T-helper 1 cell treated with Interleukin-12 subunit alpha and Interleukin-12 subunit beta and Interleukin-4 antibody, amounts not matched to agents 30 μg/mL and 1 μg/mL, for 36 hours (primary cell): Measurements from ENCODE around the gene PRSS33.

Experiments used
- H3K27ac Mint-ChIP-seq: one replicate; pipeline ENCODE4 v1.8.0; 2021; ENCODE audit warnings: mild to moderate bottlenecking, mixed read lengths
- H3K27me3 Mint-ChIP-seq: one replicate; pipeline ENCODE4 v1.8.0; 2021; ENCODE audit warnings: low read depth, mixed read lengths
- H3K36me3 Mint-ChIP-seq: one replicate; pipeline ENCODE4 v1.8.0; 2021; ENCODE audit warnings: low read depth, mixed read lengths
- H3K4me1 Mint-ChIP-seq: one replicate; pipeline ENCODE4 v1.8.0; 2021; ENCODE audit warnings: low read depth, mixed read lengths
- H3K4me3 Mint-ChIP-seq: one replicate; pipeline ENCODE4 v1.8.0; 2021; ENCODE audit warnings: mild to moderate bottlenecking, moderate library complexity, mixed read lengths
- H3K9me3 Mint-ChIP-seq: one replicate; pipeline ENCODE4 v1.8.0; 2021; ENCODE audit warnings: mixed read lengths

PRSS33 gene

DNA sequence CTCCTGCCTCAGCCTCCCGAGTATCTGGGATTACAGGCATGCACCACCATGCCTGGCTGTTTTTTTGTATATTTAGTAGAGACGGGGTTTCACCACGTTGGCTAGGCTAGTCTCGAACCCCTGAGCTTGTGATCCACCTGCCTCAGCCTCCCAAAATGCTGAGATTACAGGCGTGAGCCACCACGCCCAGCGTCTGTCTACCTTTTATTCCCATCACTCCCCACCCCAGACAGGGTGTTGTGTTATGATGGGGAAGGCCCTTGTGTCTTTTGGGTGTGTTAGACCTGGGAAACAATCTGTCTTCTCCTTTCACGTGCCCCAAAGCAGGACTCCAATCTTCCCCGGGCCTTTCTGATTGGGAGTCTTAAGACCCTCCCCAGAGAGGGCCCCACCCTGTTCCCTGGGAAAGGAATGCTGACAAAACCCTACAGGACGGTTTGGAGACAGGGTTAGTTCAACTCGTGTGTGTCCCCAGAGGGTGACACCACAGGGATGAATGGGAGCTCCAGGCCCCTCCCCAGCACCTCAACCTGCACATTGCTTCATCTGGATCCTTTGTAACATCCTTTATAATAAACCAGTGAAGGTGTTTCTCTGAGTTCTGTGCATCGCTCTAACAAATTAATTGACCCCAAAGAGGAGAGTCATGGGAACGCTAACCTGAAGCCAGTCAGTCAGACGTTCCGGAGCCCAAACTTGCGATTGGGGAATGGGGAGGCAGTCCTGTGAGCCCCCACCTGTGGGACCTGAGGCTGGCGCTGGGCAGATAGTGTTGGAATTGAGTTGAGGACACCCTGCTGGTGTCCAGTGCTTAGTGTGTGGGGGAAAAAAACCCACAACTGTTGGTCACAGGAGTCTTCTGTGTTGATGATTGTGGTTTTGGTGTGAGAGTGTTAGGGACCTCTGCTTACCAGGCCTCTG, 7.1 kb downstream of the PRSS33 start:
- Mint-ChIP-seq H3K36me3 (no peaks in the 10 kb centered on the region), H3K27me3 (peaks cover 4% of the 10 kb centered on the region), H3K4me3 (peak overlapping the region; percentile 31), H3K9me3 (no peaks in the 10 kb centered on the region), H3K4me1 (peaks cover 19% of the 10 kb centered on the region), H3K27ac (peak overlapping the region; percentile 26)

GRCh38 chr16:2779151-2779920, 8.0 kb downstream of the PRSS33 start:
- Mint-ChIP-seq H3K9me3 (no peaks in the 10 kb centered on the region), H3K27me3 (no peaks in the 10 kb centered on the region), H3K36me3 (peaks cover 6% of the 10 kb centered on the region), H3K27ac (no peak overlapping the region), H3K4me1 (peaks cover 16% of the 10 kb centered on the region), H3K4me3 (peak overlapping the region; percentile 31)

GRCh38 chr16:2778630-2778958, 8.8 kb downstream of the PRSS33 start:
- H3K4me3 Mint-ChIP-seq, result peak overlapping the region; percentile 91
- H3K4me1 Mint-ChIP-seq, result peaks cover 16% of the 10 kb centered on the region
- no peaks in the 10 kb centered on the region for H3K9me3 Mint-ChIP-seq
- H3K27ac Mint-ChIP-seq, result peak overlapping the region; percentile 94
- H3K27me3 Mint-ChIP-seq, result no peaks in the 10 kb centered on the region
- H3K36me3 Mint-ChIP-seq, result peaks cover 8% of the 10 kb centered on the region

GRCh38 chr16:2777903-2778629, 9.3 kb downstream of the PRSS33 start:
- H3K27ac Mint-ChIP-seq, result peak overlapping the region; percentile 94
- peaks cover 8% of the 10 kb centered on the region for H3K36me3 Mint-ChIP-seq
- H3K9me3 Mint-ChIP-seq, result no peaks in the 10 kb centered on the region
- H3K4me3 Mint-ChIP-seq, result peak overlapping the region; percentile 91
- peaks cover 16% of the 10 kb centered on the region for H3K4me1 Mint-ChIP-seq
- H3K27me3 Mint-ChIP-seq, result no peaks in the 10 kb centered on the region

DNA sequence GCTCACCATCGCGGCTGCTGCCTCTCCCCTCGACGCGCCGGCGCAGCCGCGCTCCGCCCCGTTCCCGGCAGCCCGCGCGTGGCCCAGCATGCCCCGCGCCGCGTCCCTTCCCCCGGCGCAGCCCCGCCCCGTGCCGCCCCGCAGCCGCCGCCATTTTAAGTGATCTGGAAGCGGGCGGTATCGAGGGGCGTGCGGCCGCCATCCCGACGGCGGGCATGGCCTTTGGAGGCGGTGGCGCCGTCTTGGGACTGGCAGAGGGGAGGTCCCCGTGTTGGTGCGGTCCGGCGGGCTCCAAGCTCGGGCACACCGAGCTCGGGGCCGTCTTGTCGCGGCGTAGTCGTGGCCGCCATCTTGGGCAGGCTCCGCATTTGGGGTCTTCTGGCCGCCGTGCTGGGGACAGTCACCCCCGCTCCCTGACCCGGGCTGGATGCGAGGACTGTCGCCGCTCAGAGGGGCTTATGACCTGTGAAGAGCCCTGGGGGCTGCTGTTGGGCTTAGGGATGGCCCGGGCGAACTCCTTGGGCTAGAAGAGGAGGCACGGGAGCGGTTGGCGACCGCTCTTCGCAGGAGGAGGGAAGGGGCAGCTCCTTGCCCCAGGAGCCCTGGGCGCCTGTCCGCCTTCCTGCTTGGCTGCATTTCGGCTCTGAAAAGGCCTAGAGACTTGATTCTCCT, 10.0 kb downstream of the PRSS33 start, which contains the start of gene ELOB:
ELOB (minus strand) TSS at position 50 of the 672 bp plus-strand sequence; CDS start at position 9, 41 bp downstream.
- no peaks in the 10 kb centered on the region for H3K9me3 Mint-ChIP-seq
- peak within 1 kb of the TSS; percentile 94 for H3K27ac Mint-ChIP-seq
- H3K27me3 Mint-ChIP-seq, result no peaks in the 10 kb centered on the region
- H3K4me3 Mint-ChIP-seq, result peak within 1 kb of the TSS; percentile 95
- peaks cover 19% of the 10 kb centered on the region for H3K4me1 Mint-ChIP-seq
- H3K36me3 Mint-ChIP-seq, result peaks cover 13% of the 10 kb centered on the region

GRCh38 chr16:2776500-2777139, 10.7 kb downstream of the PRSS33 start:
- H3K4me1 Mint-ChIP-seq, result peaks cover 19% of the 10 kb centered on the region
- H3K27me3 Mint-ChIP-seq, result no peaks in the 10 kb centered on the region
- peak overlapping the region; percentile 93 for H3K27ac Mint-ChIP-seq
- peak overlapping the region; percentile 95 for H3K4me3 Mint-ChIP-seq
- H3K9me3 Mint-ChIP-seq, result no peaks in the 10 kb centered on the region
- H3K36me3 Mint-ChIP-seq, result peaks cover 17% of the 10 kb centered on the region

DNA sequence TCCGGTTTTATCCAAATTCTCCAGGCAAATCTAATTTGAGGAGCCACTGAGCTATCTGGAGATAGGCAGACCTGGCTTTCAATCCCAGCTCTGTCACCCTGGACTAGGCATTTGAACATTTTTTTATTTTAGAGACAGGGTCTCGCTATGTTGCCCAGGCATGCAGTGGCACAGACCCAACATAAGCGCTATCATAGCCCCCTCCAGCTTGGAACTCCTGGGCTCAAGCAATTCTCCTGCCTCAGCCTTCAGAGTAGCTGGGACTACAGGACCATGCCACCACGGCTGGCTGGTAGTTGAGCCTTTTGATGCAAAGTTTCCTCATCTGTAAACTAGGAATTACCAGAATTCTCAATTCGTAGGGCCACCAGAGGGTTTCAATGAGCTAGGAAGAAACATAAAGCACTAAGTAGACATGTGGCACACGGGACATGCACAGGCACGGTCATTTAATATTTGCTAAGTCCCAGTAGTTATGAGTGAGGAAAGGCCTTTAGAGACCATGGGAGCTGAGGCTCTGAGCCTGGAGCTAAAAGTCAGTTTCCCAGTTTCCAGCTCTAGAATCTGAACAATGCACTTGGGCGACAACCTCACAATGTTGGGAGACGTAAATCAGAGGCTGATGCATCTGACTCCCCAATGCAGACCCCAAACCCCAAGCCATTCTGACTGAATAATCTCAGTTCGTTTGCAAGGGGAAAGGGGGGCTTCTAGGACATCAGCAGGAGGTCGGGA, 11.4 kb downstream of the PRSS33 start:
- Mint-ChIP-seq H3K36me3 (peaks cover 20% of the 10 kb centered on the region), H3K27me3 (no peaks in the 10 kb centered on the region), H3K9me3 (no peaks in the 10 kb centered on the region), H3K4me1 (peaks cover 19% of the 10 kb centered on the region), H3K27ac (peak overlapping the region; percentile 93), H3K4me3 (peak overlapping the region; percentile 95)

DNA sequence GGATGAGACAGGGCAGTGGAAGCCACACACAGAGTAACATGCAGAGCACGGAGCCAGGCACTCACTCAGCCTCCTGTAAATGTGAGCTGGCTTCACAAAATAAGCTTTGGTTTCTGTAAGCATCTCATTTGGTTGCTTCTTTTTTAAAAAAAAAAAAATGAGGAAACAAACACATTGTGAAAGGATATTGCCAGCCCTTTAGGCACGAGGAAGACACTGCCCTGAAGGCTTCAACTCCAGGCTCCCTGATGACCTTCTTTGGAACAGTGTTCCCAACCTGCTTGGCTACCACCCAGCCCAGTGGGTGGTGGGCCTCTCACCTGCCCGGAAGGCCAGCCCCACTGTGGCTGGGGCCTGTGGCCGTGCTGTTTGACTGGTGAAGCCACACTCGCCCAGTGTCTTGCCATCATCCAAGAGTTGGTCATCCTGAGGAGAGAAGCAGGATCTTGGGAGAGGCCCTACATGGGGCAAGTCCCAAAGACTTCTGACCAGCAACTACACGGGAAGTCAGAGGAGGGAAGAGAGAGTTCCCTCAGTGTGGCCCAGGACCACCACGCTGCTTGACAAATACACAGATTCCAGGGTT, 12.1 kb downstream of the PRSS33 start:
- Mint-ChIP-seq H3K4me3 (peak overlapping the region; percentile 95), H3K27me3 (no peaks in the 10 kb centered on the region), H3K4me1 (peaks cover 19% of the 10 kb centered on the region), H3K9me3 (no peaks in the 10 kb centered on the region), H3K36me3 (peaks cover 20% of the 10 kb centered on the region), H3K27ac (no peak overlapping the region)

DNA sequence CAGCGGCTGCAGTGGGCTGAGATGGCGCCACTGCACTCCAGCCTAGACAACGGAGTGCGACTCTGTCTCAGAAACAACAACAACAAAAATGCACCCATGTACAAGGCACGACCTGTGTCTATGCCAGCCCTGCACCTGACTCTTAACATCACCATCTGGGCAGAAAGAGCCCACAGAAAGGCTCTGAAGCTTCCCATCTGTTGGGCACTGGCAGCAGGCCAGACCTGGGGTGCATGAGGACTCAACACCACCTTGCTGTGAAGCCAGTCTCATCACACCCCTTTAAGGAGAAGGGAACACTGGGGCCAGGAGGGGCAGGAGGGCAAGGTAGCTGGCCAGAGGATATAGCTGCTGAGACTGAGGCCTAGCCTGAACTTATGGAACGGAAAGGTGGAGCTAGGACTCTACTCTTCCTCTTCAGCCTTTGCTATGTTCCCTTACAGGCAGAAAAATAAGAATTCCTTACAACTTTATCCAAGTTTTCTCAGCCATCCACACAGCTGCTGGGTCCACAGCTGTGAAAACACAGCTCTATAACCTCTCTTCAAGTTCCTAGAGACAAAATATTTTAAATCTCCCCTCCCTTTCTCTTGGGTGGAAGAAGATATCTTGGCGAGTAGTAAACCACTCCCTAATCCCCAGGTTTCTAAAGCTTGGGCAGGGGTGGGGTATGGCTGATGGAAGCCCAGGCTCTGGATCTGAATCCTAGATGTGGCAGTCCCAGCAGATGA, 13.0 kb downstream of the PRSS33 start:
- Mint-ChIP-seq H3K4me3 (no peak overlapping the region), H3K4me1 (peaks cover 23% of the 10 kb centered on the region), H3K27me3 (no peaks in the 10 kb centered on the region), H3K36me3 (peaks cover 27% of the 10 kb centered on the region), H3K9me3 (no peaks in the 10 kb centered on the region), H3K27ac (no peak overlapping the region)

- Mint-ChIP-seq H3K4me3 (no peak overlapping the region), H3K9me3 (no peaks in the 10 kb centered on the region), H3K36me3 (peaks cover 32% of the 10 kb centered on the region), H3K27me3 (no peaks in the 10 kb centered on the region), H3K27ac (no peak overlapping the region), H3K4me1 (peaks cover 21% of the 10 kb centered on the region)
These were observed 14.0 kb downstream of the PRSS33 start for GRCh38 chr16:2773188-2773968.

- no peak overlapping the region for H3K4me3 Mint-ChIP-seq
- no peaks in the 10 kb centered on the region for H3K9me3 Mint-ChIP-seq
- no peak overlapping the region for H3K27ac Mint-ChIP-seq
- peaks cover 16% of the 10 kb centered on the region for H3K4me1 Mint-ChIP-seq
- peaks cover 42% of the 10 kb centered on the region for H3K36me3 Mint-ChIP-seq
- H3K27me3 Mint-ChIP-seq, result no peaks in the 10 kb centered on the region
These were observed 15.6 kb downstream of the PRSS33 start for GRCh38 chr16:2771496-2772402.
